ENCODE data around the gene TMEM222.

Gene TMEM222

GRCh38 chr1:27342391-27342777 is 20.4 kb downstream of the TMEM222 start:
- no peak for DNase-seq

- DNase-seq, result no peak
These were observed 21.0 kb downstream of the TMEM222 start for GRCh38 chr1:27342778-27343638.

DNA sequence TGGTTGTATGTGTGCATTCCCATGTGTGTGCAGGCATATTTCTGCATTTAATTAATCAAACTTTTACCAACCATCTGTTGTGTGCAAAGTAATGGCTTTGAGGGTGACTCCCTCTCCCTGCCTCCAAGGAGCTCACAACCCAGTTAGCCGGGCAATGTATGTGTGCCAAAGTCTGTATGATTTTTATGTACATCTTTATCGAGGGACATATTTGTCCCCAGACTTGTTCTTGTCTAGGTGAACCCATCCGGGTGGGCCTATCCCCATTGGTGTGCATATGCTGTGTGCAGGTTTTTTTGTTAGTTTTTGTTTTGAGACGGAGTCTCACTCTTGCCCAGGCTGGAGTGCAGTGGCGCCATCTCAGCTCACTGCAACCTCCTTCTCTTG is 21.7 kb downstream of the TMEM222 start:
- peak; percentile 27 for DNase-seq

DNA sequence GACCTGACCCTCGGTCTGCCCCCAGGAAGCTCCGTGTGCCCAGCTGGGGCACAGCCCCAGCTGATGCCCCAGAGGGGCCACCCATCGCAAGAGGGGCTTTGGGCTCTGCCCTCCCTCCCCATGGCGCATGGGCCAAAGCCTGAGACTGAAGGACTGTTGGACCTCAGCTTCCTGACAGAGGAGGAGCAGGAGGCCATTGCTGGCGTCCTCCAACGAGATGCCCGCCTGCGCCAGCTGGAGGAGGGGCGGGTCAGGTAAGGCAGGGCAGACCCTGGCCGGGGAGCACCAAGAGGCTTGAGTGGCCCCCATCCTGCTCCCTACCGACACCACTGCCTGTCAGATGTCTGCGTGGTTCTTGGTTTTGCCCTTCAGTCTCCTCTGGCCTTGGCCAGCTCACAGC is 23.3 kb downstream of the TMEM222 start:
- no peak for DNase-seq

- no peak for DNase-seq
These were observed 24.4 kb downstream of the TMEM222 start for GRCh38 chr1:27346357-27346756.

- DNase-seq, result no peak
These were observed 25.1 kb downstream of the TMEM222 start for GRCh38 chr1:27346991-27347624.

GRCh38 chr1:27348861-27349783 is 27.2 kb downstream of the TMEM222 start:
- no peak for DNase-seq

DNA sequence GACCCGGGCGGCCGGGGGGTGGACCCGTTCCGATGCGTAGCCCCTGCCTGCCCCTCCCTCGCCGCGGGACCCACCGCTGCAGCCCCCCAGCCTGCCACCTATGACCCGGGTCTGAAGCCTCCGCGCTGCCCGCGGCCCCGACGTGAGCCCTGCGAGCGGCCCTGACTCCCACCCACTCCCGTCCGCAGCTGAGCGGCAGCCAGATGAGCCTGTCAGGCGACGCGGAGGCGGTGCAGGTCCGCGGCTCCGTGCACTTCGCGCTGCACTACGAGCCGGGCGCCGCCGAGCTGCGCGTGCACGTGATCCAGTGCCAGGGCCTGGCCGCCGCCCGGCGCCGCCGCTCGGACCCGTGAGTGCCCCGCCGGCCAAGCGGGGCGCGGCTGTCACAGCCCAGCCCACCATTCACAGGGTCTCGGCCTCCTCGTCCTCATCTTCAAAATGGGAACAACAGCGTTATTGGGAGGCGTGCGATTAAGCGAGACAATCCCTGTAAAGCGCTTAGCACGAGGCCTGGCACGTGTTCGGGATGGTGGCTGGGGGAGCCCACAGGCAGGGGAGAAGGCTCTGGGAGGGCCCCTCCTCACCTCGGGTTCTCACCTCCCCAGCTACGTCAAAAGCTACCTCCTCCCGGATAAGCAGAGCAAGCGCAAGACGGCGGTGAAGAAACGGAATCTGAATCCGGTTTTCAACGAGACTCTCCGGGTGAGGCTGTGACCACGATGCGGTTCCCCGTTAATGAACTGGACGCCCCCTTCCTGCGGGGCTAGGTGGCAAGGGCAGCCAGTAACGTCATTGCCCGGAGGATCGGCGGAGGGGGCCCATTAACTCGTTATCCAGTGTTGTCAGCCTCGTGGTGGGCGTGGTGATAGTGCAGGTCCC is 28.1 kb downstream of the TMEM222 start:
- DNase-seq, result peak; percentile 58

- peak; percentile 16 for DNase-seq
These were observed 28.9 kb downstream of the TMEM222 start for GRCh38 chr1:27350663-27351540.

- DNase-seq, result no peak
These were observed 29.7 kb downstream of the TMEM222 start for GRCh38 chr1:27351541-27352107.

DNA sequence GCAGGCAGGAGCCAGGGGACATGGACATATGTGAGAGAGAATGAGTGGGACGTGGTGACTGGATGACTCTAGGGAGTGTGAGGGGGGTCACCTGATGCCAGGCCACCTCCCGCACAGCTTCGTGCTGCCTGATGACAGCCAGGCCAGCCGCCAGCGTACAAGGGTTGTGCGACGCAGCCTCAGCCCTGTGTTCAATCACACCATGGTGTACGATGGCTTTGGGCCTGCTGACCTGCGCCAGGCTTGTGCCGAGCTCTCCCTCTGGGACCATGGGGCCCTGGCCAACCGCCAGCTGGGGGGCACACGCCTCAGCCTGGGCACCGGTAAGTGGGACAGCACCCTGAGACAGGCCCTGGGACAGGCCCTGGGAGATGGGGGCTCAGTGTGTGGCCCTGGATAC is 31.2 kb downstream of the TMEM222 start:
- DNase-seq, result no peak

DNA sequence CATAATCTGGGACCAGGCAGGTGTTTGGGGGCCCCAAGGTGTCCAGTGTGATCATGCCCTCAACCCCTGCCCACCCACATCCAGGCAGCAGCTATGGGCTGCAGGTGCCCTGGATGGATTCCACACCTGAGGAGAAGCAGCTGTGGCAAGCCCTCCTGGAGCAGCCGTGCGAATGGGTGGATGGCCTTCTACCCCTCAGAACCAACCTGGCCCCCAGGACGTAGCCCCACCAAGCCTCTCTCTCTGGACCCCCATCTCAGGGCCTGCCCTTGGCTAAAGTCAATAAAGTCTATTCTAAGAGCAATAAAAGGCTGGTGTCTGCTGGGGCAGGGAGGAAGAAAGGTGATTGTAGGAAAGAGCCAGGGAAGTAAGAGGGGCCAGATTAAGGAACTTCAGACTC is 31.7 kb downstream of the TMEM222 start:
- no peak for DNase-seq

- no peak for DNase-seq
These were observed 33.7 kb downstream of the TMEM222 start for GRCh38 chr1:27355683-27356082.

GRCh38 chr1:27356277-27356618 is 34.3 kb downstream of the TMEM222 start:
- no peak for DNase-seq

DNA sequence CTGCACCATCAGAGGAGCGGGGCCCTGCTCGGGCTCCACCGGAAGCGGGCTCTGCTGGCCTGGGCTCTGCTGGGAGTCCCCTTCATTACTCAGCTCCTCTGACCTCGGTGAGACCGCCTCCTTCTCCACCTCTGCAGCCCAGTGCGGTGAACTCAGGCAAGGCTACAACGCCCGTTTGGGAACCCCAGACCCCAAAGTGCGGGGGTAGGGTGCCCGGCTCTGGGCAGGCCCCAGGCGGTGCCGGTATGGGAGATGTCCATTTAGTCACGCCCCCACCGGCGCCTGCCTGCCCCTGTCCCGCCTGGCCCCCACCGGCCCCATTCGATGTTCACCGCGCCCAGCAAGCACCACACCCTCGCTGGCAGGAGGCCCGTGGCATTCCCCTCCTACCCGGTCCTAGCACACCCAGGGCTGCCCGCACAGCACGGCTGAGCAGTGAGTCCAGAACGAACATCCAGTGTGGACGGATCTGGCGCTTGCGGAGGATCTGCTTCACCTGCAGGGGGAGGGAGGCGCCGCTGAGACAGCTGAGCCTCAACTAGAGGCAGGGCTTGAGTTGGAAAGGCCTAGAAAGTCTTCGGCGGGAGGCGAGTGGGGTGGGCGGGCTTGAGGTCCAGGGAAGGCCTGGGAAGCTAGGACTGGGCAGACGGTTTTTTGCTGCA is 34.8 kb downstream of the TMEM222 start:
- DNase-seq, result no peak

- DNase-seq, result peak; percentile 58
These were observed 35.5 kb downstream of the TMEM222 start for GRCh38 chr1:27357281-27358037.

- DNase-seq, result no peak
These were observed 36.3 kb downstream of the TMEM222 start for GRCh38 chr1:27358038-27358927.

DNA sequence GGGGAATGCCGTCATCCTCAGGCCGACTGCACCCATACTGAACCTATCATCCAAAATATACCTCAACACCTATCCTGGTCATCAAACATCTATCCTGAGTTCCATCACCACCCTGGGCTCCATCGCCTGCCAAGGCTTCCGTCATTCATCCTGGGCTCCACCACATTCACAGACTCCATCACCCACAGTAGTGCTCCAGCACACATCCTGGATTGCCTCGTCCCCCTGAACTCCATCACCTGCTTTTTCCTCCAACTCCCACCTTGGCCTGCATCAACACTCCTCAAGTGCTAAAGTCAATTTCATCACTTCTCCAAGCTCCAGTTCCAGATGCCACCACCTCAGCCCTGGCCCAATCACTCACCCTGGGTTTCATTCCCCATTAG is 37.0 kb downstream of the TMEM222 start:
- DNase-seq, result no peak

- DNase-seq, result no peak
These were observed 37.8 kb downstream of the TMEM222 start for GRCh38 chr1:27359822-27360158.

Data from fibroblast of skin of abdomen (primary cell).